ENCODE data around the gene STRN3.
"Not testable (repeated sequence)": the region's sequence is repeated elsewhere in the genome, so short reads cannot be mapped to it uniquely, and the experiment has no call there.

STRN3 gene, protein sequence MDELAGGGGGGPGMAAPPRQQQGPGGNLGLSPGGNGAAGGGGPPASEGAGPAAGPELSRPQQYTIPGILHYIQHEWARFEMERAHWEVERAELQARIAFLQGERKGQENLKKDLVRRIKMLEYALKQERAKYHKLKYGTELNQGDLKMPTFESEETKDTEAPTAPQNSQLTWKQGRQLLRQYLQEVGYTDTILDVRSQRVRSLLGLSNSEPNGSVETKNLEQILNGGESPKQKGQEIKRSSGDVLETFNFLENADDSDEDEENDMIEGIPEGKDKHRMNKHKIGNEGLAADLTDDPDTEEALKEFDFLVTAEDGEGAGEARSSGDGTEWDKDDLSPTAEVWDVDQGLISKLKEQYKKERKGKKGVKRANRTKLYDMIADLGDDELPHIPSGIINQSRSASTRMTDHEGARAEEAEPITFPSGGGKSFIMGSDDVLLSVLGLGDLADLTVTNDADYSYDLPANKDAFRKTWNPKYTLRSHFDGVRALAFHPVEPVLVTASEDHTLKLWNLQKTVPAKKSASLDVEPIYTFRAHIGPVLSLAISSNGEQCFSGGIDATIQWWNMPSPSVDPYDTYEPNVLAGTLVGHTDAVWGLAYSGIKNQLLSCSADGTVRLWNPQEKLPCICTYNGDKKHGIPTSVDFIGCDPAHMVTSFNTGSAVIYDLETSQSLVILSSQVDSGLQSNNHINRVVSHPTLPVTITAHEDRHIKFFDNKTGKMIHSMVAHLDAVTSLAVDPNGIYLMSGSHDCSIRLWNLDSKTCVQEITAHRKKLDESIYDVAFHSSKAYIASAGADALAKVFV

DNA sequence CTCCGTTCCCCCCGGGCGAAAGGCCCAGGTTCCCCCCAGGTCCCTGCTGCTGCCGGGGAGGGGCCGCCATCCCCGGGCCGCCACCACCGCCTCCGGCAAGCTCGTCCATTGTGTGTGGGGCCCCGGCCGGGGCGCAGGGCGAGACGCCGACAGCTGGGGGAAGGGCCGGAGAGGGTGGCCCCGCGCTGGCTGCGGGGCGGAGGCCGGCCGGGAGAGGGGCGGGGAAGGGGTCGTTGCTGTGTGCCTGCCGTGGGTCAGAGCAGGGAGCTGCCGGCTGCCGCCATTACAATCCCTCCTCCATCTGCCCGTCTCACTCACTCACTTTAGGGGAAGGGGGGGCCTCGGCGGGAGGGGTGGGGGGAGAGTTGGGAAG, at the start of gene STRN3:
TSS of gene STRN3 (minus strand) at position 303 of the 373 bp plus-strand sequence. CDS start at position 109, 194 bp downstream.
- ATAC-seq = no peak

DNA sequence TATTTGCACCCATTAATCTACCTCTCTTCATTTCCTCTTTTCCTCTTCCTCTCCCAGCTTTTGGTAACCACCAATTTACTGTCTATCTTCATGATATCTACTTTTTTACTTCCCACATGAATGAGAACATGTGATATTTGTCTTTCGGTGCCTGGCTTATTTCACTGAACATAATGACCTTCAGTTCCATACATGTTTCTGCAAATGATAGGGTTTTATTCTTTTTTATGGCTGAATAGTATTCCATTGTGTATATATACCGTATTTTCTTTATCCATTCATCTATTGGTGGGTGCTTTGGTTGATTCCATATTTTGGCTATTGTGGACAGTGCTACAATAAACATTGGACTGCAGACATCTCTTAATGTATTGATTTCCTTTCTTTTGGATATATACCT, 49.0 kb upstream of the STRN3 start:
- ATAC-seq = no peak

DNA sequence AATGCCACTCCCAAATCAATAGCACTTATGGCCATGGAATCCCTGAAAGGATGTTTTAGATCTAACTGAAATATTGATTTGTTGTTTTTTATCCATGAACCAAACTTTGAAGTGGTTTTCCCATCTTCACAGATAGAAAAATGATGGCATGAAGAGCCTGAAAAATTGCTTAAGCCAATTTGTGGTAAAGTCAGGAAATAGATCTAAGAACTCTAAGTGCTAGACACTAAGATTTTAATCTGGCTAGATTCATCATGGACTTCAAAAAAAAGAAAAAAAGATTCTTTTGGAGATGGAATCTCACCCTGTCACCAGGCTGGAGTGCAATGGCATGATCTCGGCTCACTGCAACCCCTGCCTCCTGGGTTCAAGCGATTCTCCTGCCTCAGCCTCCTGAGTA, 45.0 kb upstream of the STRN3 start:
- ATAC-seq = no peak

DNA sequence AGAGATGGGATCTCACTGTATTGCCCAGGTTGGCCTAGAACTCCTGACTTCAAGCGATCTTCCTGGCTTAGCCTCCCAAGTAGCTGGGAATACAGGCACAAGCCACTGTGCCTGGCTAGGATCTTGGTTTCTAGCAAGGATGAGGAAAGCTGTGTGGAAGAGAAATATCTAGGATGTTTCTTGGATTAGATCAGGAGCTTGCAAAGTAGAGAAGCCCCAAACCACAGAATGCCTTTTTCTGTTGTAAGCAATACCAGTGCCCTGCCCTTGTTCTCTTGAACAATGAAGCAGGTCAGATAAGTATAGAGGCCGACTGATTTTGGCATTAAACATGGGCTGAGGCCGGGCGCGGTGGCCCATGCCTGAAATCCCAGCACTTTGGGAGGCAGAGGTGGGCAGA, 44.3 kb upstream of the STRN3 start:
- no peak for ATAC-seq

DNA sequence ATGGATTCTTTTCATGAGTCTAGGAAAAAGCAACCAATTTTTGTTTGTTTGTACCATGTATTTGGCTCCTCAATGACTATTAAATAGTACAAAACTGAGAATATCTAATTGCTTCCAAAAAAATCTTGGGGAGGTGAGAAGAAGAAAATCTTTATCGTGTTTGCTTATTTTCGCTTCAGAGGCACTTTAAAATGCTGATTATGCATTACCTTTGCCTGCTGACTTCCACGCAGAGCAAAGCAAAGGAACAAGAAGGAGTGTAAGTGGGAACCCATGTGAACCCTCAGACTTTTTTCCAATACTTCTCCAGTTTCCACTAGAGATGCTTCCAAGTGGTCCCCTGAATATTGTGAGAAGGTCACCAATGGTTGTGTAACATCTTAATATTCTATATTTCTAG, 43.2 kb upstream of the STRN3 start:
- no peak for ATAC-seq

DNA sequence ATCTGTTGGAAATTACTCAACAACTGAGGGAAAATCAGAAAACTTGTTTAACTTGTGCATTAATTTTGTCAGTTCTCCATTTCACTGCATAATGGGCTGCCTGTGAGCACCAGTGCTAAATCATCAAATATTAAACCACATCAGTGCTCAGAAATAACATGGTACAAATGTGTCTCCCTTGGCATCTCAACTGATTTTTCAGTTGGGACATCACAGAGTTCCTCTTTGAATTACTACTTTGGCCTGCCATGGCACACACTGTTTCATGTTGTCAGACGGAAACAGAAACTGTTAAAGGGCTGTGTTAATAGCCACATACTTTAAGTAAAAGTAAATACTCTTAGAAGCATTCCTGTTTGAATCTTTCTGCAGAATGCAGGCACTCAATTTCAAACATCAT, 42.1 kb upstream of the STRN3 start:
- ATAC-seq = no peak

DNA sequence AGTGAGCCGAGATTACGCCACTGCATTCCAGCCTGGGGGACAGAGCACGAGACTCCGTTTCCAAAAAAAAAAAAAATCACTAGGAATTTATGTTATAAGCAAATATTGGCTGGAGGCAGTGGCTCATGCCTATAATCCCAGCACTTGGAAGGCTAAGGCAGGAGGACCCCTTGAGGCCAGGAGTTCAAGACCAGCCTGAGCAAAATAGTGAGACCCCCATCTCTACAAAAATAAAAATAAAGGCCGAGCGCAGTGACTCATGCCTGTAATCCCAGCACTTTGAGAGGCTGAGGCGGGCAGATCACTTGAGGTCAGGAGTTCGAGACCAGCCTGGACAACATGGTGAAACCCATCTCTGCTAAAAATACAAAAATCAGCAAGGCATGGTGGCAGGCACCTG, 36.7 kb upstream of the STRN3 start:
- not testable (repeated sequence) for ATAC-seq

DNA sequence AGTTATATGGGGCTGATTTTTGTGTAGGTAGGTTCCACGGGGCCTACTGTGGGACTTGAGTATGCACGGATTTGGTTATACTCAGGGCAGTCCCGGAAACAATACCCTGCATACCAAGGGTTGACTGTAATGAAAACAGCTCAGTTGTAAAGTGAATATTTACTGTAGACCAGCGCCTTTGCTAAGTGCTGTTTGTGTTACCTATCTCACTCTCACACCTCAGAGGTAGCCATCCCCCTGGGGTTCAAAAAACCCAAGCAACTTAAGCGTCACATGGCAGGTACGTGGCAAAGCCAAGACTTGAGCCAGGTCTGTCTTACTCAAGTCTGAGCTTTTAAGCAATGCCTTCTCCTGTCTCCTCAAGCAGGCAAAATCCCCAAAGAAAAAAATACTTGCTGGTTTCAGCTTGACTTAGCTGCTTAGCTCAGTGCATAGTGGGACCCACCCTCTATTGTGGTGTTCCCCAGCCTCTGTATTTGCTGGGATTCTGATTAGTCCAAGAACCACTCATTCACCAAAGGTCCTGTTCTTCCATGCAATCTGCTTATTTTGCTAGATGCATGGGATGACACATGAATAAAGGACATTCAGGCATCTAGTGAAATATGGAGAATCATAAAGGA, 34.2 kb upstream of the STRN3 start:
- no peak for ATAC-seq

DNA sequence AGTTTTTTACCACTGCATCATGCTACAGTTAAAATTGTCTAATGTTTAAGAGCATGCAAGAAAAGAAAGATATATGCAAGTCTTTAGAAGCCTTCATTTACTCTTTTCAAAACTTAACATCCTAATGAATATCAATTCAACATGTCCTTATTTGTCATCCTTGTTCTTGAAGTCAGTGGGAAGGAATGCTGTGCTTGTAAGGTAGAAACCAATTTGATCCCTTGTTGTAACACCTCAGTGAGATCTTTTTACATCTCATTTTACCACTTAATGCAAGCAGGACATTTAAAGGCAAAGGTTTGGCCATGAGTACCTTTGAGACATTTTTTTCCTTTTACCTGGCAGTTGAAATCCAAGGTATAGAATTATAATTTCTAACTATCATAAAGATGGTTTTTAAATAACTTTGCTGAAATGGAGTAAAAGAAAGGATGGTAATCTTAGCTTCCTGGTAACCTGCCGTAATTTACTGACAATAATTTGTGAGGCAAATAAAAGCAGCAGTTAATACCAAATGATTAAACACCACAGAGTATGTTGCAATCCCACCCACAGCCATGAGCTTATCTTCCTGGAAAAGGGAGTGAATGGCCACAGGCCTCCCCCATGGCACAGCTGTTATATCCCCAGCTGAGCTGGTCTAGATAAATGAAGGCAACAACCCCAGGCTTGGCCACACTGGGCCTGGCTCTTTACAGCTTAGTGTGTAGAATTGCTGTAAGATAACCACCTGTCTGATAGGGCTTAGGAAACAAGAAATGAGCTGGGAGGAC, 33.2 kb upstream of the STRN3 start:
- no peak for ATAC-seq

DNA sequence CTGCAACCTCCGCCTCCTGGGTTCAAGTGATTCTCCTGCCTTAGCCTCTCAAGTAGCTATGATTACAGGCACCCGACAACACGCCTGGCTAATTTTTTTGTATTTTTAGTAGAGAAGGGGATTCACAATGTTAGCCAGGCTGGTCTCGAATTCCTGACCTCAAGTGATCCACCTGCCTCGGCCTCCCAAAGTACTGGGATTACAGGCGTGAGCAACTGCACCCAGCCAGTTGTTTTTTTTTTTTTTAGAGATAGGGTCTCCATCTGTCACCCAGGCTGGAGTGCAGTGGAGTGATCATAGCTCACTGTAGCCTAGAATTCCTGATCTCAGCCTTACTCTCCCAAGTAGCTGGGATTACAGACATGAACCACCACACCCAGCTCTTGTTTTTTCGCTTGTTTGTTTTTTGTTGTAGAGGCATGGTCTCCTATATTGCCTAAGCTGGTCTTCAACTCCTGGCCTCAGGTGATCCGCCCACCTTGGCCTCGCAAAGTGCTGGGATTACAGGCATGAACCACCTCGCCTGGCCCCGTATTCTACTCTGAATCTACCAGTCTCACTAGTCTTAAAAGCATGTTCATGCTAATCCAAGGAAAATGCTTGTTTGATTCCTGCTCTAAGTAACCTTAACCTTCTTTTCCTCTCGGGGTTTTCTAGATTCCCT, 31.7 kb upstream of the STRN3 start:
- ATAC-seq = no peak

DNA sequence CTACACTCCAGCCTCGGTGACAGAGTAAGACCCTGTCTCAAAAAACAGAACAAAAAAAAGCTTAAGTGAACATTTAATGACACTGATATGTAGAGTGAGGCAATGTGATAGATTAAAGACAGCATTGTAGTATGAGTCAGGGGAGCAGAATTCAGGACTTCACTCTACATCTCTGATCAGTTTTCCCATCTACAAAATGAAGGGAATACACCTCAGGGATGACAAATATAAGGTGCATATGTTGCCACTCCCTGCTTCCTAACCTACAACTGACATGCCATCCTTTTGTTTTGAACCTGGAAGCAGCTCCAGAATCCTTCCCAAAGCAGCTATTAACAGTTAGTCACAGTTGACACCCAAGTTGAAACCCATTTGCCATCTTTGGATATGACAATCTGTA, 30.9 kb upstream of the STRN3 start:
- no peak for ATAC-seq

DNA sequence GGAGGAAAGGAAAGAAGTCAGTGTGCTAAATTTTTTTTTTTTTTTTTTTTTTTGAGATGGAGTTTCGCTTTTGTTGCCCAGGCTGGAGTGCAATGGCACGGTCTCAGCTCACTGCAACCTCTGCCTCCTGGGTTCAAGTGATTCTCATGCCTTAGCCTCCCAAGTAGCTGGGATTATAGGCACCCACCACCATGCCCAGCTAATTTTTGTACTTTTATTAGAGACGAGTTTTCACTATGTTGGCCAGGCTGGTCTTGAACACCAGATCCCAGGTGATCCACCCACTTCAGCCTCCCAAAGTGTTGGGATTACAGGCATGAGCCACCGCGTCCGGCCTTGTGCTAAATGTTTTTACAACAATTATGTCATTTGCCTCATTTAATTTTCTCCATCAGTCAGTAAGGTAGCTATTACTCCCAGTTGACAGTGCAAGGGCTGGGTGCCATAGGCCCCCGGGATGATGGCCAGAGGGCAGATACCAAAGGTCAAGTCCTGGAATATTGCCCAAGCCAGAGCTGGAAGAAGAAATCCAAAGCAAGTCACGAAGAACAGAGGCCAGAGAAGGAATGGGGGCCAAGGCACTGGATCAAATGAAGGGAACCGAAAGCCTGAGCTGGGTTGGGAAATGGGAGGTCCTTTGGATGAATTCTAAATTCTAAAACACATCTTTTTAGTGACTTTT, 26.9 kb upstream of the STRN3 start:
- not testable (repeated sequence) for ATAC-seq

DNA sequence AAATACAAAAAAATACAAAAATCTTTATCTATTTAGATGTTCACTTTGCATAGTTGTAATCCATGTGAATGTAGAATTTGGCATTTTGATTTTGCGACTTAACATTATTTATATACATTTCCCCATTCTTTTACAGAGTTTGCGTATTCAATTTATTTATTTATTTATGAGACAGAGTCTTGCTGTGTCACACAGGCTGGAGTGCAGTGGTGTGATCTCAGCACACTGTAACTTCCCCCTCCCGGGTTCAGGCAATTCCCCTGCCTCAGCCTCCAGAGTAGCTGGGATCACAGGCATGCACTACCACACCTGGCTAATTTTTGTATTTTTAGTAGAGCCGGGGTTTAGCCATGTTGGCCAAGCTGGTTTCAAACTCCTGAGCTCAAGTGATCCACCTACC, 25.3 kb upstream of the STRN3 start:
- no peak for ATAC-seq

DNA sequence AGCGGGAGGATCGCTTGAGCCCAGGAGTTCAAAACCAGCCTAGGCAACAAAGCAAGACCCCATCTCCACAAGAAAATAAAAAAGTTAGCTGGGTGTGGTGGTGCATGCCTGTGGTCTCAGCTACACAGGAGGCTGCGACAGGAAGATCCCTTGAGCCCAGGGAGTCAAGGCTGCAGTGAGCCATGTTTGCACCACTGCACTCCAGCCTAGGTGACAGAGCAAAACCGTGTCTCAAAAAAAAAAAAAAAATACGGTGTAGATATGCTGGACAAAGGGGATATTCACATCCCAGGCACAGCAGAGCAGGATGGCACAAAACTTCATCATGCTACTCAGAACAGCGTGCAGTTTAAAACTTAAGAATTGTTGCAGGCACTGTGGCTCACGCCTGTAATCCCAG, 24.8 kb upstream of the STRN3 start:
- ATAC-seq = no peak

DNA sequence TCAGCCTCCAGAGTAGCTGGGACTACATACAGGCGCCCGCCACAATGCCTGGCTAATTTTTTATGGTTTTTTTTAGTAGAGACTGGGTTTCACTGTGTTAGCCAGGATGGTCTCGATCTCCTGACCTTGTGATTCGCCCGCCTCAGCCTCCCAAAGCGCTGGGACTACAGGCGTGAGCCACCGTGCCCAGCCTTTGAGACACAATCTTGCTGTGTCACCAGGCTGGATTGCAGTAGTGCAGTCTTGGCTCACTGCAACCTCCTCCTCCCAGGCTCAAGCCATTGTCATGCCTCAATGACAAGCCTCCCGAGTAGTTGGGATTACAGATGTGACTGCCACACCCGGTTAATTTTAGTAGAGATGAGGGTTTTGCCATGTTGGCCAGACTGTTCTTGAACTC, 21.3 kb upstream of the STRN3 start:
- ATAC-seq = no peak

DNA sequence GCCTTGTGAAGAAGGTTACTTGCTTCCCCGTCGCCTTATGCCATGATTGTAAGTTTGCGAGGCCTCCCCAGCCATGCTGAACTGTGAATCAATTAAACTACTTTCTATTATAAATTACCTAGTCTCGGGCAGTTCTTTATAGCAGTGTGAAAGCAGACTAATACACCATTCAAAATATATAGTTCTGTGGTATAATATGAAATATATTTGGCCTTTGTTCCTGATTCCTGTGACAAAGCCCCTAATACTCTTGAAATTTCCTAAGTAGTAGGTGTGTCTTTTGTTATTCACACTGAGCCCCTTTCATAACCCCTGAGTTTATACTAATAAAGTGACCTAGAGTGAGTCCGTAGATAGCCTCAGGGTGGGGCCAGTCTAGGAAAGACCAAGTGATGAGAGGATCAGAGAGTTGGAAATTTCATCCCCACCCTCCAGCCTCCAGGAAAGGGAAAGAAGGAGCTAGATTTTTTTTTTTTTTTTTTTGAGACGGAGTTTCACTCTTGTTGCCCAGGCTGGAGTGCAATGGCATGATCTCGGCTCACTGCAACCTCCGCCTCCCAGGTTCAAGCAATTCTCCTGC, 19.4 kb upstream of the STRN3 start:
- ATAC-seq = no peak

DNA sequence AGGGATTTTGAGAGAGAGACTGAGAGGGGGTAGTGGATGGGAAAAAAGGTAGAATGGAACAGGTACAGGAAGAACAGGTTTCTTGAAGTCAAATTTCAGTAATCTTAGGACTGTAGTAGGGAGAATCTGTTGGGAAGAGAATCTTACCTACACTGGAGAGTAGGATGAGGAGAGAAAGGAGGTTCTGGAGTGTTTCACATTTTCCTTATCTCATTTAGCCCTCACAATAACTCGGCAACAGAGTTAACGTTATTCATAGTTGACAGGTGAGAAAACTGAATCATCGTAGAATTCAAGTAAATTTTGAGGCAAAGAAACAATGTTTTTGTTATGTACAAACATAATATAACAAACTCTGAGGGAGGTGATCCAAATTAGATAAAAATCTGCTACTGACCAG, 17.2 kb upstream of the STRN3 start:
- no peak for ATAC-seq

DNA sequence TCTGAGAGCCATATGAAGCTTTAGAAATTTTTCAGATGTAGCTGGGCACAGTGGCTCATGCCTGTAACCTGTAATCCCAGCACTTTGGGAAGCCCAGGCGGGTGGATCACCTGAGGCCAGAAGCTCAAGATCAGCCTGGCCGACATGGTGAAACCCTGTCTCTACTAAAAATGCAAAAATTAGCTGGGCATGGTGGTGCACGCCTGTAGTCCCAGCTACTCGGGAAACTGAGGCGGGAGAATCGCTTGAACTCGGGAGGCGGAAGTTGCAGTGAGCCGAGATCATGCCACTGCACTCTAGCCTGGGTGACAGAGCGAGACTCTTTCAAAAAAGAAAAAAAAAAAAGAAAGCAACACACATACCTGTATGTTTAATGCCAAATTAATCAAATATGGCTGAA, 16.7 kb upstream of the STRN3 start:
- ATAC-seq = not testable (repeated sequence)

DNA sequence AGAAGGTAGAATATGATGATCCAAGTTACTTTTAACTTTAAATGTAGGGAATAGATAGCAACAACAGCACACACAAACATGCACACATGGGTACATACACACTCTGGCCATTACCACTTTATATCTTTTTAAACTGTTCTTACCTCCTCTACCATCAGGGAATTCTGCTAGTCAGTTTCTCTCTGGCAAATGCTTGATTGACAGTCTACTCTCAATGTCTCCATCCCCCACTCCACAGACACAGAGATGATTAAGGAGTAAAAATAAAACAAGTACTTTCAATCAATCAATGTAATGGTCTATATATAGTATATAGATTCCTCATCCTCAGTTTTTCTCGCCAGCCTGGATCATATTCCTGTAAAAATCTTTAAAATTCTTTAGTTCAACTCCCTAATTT, 16.1 kb upstream of the STRN3 start:
- no peak for ATAC-seq

DNA sequence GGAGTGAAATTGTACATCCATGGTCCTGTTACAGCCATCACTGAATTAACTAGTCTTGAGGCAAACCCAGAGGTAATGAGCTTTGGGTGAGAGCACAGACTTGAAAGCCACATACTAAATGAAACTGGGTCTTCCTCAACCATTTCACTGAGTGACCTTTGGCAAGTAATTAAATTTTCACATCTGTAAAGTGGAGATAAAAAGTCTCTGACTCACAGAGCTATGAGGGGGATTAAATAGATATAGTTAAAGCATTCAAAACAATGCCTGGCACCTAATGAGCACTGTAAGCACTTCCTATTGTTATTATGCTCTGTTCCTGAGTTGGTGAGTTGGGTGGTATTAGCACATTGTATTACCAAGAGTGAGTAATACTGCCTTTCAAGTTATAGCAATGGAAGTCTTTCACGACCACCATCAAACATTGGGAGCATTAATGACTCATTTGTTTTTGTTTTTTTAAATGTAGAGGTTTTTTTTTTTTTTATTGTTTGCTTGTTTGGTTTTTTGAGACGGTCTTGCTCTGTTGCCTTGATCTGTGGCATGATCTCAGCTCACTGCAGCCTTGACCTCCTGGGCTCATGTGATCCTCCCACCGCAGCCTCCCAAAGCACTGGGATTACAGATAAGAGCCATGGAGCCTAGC, 12.5 kb upstream of the STRN3 start:
- ATAC-seq = no peak

DNA sequence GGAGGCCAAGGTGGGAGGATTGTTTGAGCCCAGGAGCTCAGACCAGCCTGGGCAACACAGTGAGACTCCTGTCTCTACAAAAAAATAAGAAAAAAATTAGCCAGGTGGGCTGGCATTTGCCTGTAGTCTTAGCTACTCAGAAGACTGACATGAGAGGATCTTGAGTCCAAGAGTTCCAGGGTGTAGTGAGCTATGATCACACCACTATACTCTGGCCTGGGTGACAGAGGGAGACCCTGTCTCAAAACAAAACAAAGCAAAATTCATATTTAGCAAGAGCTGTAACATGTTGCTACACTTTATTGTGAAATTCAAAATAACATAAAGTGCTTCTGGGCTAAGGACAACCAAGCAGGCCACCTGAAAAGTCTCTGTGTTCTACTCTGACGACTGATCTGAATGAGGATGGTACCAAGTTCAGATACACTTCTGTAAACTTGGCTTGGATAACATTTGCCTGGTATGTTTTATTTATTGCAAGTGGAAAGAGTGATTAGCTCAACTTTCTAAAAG, 11.6 kb upstream of the STRN3 start:
- no peak for ATAC-seq

Data from activated CD4-positive, CD25-positive, alpha-beta regulatory T cell treated with anti-CD3 and anti-CD28 coated beads, Interleukin-2, amount 50 U/mL, for 24 hours (primary cell).